ENCODE data around the gene PCDHGC5.
A peak's percentile ranks its signal among the peaks of the same experiment; 100 is the strongest.

The PCDHGC5 gene

DNA sequence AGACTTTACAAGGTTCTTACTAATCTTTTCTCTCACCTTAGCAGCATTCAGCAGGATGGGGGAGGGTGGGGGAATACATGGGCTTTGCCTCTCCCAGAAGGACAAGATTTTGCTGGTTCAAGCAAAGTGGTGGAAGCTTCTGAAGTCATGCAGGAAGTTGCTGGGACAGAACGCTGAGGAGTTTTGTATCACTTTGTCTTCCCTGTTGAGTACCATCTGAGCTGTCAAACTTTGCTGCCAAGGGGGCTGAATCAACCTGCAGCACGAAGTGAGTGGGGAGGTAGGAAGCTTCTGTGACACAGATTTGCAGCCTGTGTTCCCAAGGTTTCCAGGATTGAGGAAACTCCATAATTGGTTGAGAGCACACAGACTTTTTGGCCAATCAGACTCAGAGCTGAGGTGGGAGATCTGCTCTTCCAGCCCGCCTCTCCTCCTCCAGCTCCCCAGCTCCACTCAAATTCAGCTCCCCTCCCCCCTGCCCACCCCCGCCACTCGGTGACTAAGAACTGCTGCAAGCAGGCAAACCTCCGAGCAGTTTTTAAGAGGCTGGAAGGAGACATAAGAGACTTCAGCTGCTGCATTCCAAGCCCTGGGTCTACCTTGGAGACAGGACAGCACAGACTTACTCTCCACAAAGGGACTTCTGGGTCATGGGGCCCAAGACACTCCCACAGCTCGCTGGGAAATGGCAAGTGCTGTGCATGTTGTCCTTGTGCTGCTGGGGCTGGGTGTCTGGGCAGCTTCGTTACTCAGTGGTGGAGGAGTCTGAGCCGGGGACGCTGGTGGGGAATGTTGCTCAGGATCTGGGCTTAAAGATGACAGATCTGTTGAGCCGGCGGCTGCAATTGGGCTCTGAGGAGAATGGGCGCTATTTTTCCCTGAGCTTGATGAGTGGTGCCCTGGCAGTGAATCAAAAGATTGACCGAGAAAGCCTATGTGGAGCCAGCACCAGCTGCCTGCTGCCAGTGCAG, at the start of gene PCDHGC5:
Gene PCDHGC5 (plus strand): TSS at position 491 of the 971 bp plus-strand sequence. CDS start 160 bp downstream, at position 651.
- no peak for DNase-seq

DNA sequence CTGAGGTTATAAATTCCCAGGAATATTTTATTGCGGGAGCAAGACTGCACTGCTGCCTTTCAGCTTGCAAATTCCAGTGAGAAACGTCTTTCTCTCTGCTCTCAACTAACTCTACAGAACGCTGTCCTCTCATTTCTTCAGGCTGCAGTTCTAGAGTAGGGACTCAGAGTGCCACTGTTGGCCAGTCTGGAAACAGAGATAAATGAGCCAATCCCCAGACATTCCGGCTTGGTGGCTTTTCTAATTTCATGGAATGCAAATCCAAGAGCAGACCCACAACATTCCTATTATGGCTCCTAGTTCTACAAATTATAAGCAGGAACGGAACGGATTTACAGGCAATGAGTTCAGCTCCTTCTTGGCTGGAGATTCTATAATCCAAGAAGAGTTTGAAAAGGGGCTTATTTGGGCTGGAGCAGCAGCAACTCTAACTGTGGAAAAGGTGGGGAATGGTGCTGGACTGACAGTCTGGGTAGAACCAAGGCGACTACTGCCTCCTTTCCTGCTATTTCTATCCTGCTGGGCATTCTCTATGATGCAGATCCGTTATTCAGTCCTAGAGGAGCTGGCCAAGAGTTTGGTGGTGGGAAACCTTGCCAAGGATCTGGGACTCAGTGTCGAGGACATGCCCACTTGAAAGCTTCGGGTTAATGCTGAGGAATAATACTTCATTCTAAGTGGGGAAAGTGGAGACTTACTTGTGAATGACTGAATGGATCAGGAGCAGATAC, 49.3 kb upstream of the PCDHGC5 start:
- DNase-seq: no peak

DNA sequence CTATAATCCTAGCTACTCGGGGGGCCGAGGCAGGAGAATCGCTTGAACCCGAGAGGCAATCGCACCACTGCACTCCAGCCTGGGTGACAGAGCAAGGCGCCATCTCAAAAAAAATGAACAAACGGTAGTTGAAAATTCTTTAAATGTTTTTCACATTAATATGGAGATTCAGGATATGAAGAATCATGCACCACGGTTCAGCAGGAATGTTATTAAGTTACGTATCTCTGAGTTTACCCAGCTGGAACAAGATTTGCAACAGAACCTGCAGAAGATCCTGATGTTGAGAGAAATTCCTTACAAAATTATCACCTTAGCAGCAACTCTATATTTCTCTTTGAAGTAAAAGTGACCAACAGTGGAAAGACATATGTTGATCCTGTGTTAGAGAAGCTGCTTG, 48.5 kb upstream of the PCDHGC5 start:
- no peak for DNase-seq

DNA sequence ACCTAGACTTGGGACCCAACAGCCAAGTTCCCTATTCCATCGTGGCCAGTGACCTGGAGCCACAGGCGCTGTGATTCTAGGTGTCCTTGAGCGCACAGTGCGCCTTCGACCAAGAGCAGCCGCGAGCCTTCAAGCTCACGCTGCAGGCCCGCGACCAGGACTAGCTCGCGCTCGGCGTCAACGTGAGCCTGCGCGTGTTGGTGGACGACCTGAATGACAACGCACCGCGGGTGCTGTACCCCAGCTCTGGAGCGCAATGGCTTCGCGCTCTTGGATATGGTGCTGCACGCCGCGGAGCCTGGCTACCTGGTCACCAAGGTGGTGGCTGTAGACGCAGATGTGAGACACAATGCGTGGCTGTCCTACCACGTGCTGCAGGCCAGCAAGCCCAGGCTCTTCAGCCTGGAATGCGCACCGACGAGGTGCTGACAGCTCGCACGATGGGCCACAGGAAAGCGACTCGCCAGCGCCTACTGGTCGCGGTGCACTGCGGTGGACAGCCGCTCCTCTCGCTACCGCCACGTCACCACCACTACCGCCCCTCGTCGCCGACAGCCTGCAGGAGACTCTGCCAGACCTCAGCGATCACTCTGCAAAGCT, 47.2 kb upstream of the PCDHGC5 start:
- DNase-seq: no peak

DNA sequence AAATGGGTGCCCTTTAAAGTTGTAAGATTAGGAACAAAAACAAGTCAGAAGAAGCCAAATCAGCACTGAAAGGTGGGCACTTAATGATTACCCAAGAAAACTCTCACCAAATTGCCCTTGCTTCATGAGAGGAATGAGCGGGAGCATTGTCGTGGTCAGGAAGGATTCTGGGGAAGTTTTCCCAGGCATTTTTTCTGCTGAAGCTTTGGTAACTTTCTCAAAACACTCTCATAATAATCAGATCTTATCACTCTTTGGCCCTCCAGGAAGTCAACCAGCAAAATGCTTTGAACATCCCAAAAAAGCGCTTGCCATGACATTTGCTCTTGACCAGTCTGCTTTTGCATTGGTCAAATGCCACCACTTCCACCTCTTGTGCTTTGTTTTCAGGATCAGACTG, 23.5 kb upstream of the PCDHGC5 start:
- no peak for DNase-seq

DNA sequence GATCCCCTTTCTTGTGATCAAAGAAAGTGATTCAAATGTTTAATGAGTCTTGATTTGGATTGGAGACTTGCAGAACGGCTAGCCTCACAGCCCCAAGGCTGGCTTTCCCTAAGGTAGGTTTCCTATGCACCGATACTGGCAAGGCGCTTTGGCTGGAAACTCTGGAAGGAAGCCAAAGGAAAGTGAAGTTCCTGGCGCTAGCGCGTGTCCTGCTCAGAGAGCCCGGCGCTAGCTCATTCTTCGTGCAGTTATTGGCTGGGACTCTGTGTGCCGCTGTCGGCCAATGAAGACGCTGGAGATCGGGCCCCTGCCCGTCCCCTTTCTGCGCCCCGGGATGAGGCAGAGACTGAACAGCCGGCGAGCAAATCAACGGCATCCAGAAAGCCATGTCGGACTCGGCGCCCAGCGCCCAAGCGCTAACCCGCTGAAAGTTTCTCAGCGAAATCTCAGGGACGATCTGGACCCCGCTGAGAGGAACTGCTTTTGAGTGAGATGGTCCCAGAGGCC, 13.2 kb upstream of the PCDHGC5 start, which contains the start of gene PCDHGC3:
Gene PCDHGC3 (plus strand): TSS at position 342 of the 507 bp plus-strand sequence. CDS start 151 bp downstream, at position 493.
- DNase-seq: peak; percentile 80

DNA sequence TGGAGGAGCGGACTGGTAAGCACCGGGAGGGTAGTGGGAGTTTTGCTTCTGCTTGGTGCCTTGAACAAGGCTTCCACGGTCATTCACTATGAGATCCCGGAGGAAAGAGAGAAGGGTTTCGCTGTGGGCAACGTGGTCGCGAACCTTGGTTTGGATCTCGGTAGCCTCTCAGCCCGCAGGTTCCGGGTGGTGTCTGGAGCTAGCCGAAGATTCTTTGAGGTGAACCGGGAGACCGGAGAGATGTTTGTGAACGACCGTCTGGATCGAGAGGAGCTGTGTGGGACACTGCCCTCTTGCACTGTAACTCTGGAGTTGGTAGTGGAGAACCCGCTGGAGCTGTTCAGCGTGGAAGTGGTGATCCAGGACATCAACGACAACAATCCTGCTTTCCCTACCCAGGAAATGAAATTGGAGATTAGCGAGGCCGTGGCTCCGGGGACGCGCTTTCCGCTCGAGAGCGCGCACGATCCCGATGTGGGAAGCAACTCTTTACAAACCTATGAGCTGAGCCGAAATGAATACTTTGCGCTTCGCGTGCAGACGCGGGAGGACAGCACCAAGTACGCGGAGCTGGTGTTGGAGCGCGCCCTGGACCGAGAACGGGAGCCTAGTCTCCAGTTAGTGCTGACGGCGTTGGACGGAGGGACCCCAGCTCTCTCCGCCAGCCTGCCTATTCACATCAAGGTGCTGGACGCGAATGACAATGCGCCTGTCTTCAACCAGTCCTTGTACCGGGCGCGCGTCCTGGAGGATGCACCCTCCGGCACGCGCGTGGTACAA, 12.6 kb upstream of the PCDHGC5 start:
- no peak for DNase-seq

DNA sequence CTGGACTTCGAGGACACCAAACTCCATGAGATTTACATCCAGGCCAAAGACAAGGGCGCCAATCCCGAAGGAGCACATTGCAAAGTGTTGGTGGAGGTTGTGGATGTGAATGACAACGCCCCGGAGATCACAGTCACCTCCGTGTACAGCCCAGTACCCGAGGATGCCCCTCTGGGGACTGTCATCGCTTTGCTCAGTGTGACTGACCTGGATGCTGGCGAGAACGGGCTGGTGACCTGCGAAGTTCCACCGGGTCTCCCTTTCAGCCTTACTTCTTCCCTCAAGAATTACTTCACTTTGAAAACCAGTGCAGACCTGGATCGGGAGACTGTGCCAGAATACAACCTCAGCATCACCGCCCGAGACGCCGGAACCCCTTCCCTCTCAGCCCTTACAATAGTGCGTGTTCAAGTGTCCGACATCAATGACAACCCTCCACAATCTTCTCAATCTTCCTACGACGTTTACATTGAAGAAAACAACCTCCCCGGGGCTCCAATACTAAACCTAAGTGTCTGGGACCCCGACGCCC, 11.8 kb upstream of the PCDHGC5 start:
- no peak for DNase-seq

DNA sequence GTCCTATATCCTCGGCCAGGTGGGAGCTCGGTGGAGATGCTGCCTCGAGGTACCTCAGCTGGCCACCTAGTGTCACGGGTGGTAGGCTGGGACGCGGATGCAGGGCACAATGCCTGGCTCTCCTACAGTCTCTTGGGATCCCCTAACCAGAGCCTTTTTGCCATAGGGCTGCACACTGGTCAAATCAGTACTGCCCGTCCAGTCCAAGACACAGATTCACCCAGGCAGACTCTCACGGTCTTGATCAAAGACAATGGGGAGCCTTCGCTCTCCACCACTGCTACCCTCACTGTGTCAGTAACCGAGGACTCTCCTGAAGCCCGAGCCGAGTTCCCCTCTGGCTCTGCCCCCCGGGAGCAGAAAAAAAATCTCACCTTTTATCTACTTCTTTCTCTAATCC, 11.1 kb upstream of the PCDHGC5 start:
- DNase-seq: no peak

DNA sequence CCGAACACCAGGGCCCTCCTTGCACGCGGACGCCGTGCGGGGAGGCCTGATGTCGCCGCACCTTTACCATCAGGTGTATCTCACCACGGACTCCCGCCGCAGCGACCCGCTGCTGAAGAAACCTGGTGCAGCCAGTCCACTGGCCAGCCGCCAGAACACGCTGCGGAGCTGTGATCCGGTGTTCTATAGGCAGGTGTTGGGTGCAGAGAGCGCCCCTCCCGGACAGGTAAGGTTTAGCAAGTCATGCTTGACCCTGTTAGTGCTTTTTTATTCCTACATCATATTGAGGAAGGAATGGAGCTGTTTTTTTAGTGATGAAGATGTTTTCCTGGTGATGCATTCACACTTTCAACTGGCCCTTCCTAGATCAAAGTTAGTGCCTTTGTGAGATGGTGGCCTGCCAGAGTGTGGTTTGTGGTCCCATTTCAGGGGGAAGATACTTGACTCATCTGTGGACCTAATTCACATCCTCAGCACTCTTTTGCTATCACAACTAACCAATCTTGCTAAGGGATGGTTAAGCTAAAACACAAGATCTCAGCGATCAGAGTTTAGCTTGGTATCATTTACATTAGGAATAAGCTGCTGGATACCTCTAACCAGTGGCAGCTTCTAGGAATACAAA, 10.4 kb upstream of the PCDHGC5 start:
- DNase-seq: no peak

DNA sequence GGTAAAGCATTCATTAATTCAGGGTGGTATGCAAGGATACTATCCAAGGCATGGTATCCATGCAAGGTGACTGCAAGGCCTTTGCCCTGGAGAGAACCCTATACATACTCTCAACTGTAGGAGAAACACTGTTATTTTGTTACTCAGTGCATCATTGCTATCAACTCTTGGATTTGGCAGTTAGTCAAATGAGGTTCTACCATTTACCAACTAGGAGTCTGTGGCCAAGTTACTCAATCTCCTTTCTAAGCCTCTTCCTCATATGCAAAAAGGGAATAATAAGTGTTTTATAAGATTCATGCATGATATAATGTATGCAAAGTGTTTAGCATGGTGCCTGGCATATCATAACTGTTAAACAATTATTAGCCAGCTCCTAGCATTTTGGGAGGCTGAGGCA, 9.1 kb upstream of the PCDHGC5 start:
- DNase-seq: no peak

DNA sequence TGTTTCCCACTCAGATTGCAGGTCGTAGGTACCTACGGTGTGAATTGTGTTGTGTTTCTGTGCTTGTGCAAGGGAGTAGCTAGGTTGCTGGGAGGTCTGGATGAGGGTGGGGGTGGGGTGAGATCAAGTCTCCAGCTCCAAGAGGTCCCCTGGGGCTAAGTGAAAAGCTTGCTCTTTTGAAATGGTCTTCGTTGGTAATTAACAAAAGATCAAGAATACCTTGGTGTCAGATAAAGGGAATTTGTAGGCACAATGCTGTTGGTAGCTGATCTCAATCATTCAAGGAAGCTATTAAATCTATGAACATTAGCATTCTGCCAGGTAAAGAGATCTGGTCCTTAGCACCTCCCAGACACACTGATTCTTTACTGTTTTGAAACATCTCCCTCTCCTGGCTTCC, 5.0 kb upstream of the PCDHGC5 start:
- DNase-seq: peak; percentile 22

DNA sequence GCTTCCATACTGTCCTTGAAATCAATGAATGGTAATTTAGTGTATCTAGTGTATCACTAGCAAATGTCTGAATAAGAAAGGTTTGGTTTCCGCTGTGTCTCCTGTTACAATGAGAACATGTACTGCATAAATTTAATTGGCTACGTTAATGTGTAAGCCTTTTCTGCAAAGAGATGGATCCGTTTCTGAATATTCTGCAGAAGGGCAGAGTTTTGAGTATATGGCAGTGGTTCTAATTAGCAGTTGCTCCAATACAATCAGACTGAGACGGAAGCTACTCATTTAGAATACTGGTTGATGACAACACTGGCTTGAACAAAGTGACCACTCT, 4.6 kb upstream of the PCDHGC5 start:
- DNase-seq: peak; percentile 29

DNA sequence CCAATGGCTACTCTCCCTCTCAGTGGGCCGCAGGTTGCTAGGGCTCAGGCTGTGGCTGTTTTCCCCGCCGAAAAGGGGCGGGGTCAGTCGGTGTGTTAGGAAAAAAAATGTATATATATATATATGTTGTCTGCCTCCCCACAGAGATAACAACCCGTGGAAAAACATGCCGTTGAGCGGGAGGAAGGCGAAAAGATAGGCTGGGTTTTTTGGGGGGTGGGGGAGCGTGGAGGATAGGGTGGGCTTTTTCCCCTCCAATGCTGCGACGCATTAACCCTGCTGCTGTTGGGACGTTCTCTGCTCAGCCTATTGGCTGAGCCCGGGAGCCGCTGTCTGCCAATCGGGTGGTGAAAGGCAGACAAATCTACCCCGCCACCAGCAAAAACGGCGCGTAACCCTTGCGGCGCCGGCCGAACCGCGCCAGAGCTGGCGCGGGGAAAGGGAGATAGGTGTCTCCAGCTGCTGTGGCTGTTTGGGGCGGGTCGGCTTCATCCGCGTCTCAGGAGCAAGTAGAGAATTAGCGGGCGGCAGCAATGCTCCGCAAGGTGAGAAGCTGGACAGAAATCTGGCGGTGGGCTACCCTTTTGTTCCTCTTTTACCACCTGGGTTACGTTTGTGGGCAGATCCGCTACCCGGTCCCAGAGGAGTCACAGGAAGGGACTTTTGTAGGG, 4.1 kb upstream of the PCDHGC5 start, which contains the start of gene PCDHGC4:
Gene PCDHGC4 (plus strand): TSS at position 390 of the 671 bp plus-strand sequence. CDS start 144 bp downstream, at position 534.
- peak; percentile 79 for DNase-seq

DNA sequence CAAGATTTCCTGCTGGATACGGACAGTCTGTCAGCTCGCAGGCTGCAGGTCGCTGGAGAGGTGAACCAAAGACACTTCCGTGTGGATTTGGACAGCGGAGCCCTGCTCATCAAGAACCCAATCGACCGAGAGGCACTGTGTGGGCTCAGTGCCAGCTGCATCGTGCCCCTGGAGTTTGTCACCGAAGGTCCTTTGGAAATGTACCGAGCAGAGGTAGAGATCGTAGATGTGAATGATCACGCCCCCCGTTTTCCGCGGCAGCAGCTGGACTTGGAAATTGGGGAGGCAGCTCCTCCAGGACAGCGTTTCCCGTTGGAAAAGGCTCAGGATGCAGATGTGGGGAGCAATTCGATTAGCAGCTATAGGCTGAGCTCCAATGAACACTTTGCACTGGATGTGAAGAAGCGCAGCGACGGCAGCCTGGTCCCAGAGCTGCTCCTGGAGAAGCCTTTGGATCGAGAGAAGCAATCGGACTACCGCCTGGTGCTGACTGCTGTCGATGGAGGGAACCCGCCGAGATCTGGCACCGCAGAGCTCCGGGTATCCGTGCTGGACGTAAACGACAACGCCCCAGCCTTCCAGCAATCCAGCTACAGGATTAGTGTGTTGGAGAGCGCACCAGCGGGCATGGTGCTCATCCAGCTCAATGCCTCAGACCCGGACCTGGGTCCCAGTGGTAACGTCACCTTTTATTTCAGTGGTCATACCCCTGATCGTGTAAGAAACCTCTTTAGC, 3.4 kb upstream of the PCDHGC5 start:
- DNase-seq: peak; percentile 60

DNA sequence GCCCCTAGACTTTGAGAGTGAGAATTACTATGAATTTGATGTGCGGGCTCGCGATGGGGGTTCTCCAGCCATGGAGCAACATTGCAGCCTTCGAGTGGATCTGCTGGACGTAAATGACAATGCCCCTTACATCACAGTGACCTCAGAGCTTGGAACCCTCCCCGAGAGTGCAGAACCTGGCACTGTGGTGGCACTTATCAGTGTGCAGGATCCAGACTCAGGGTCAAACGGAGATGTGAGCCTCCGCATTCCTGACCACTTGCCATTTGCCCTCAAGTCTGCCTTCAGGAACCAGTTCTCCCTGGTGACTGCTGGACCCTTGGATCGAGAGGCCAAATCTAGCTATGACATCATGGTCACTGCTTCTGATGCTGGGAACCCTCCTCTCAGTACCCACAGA, 2.8 kb upstream of the PCDHGC5 start:
- DNase-seq: no peak

DNA sequence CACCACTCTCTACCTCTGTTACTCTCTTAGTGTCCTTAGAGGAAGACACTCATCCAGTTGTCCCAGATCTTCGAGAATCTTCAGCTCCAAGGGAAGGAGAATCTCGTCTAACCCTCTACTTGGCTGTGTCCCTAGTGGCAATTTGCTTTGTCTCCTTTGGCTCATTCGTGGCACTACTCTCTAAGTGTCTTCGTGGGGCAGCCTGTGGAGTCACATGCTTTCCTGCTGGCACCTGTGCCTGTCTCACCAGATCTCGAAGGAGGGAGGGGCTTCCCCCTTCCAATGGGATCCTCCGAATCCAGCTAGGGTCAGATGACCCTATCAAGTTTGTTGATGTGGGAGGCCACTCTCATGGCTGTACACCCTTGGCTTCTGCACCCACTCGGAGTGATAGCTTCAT, 1.8 kb upstream of the PCDHGC5 start:
- no peak for DNase-seq

DNA sequence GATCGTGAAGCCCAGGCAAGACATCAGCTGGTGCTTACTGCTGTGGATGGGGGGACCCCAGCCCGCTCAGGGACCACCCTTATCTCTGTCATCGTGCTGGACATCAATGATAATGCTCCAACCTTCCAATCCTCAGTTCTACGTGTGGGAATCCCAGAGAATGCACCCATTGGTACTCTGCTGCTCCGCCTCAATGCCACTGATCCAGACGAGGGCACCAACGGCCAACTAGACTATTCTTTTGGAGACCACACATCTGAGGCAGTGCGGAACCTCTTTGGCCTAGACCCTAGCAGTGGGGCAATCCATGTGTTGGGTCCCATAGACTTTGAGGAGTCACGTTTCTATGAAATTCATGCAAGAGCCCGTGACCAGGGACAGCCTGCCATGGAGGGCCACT, 960 bp downstream of the PCDHGC5 start:
- DNase-seq: no peak

DNA sequence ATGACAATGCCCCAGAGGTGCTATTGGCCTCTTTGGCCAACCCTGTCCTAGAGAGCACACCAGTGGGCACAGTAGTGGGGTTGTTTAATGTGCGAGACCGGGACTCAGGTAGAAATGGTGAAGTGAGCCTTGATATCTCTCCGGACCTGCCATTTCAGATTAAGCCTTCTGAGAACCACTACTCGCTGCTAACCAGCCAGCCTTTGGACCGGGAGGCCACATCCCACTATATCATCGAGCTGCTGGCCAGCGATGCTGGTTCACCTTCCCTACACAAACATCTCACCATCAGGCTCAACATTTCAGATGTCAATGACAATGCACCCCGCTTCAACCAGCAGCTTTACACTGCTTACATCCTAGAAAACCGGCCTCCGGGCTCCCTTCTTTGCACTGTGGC, 1.4 kb downstream of the PCDHGC5 start:
- DNase-seq: no peak

DNA sequence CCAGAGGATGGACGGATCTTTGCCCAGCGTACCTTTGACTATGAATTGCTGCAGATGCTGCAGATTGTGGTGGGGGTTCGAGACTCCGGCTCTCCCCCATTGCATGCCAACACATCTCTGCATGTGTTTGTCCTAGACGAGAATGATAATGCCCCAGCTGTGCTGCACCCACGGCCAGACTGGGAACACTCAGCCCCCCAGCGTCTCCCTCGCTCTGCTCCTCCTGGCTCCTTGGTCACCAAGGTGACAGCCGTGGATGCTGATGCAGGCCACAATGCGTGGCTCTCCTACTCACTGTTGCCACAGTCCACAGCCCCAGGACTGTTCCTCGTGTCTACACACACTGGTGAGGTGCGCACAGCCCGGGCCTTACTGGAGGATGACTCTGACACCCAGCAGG, 1.9 kb downstream of the PCDHGC5 start:
- DNase-seq: no peak

Measured in NCI-H345 (cell line).